ENCODE data around the gene TYW5.

- TF ChIP-seq CTCF (IDR thresholded peaks at IDR 0.05; ENCODE audit: insufficient read depth, low read length, poor library complexity, severe bottlenecking): no peak
- no peak for TF ChIP-seq EZH2phosphoT487 (conservative IDR thresholded peaks at IDR 0.05; ENCODE audit: low read length)
These were observed 44.8 kb downstream of the TYW5 start for GRCh38 chr2:199910338-199911051.

All from SU-DHL-6 (cell line).